NCI-H69 (cell line): ENCODE measurements around the gene METAP1D.

Experiments
- DNase-seq: peaks from one replicate; lab custom pipeline; 2025; lab: John Stamatoyannopoulos, UW

The METAP1D gene

DNA sequence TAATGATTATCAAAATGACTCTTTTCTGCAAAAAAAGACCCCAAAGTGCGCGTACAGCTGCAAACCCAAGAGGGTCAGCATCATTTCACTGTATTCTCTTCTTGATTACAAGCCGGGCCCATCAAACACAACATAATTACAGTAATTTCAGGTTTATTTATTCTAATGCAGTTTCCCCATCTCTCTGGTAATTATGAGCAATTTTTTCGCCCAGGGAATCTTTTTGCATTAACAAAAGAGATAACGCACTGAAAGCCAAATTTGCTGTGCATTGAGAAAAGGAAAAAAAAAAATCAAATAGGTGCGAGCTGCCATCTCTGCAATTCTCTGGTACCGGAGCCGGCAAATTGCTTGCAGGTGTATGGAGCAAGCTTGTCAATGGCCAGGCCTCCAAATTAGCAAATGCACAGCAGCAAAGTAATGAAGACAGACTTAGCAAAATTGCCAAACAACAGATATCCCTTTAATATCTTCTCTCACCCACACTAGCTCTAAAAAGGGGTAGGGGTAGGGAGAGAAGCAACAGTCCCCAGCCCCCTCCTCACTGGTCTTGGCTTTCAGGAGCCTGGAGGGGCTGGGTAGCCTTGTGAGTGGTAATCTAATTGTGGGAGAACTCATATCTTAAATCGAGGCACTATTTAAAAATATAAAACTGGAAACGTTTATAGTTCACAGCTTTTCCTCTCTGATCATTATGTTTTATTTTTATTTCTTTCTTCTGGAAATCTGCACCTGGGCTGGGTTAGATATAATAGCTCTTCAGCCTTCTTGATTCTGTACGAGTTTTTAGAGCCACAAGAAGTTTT, 92.2 kb downstream of the METAP1D start:
- peak; percentile 89 for DNase-seq

- DNase-seq, result peak; percentile 37
These were observed 93.1 kb downstream of the METAP1D start for GRCh38 chr2:172092716-172093415.

- DNase-seq, result peak; percentile 29
These were observed 93.9 kb downstream of the METAP1D start for GRCh38 chr2:172093416-172094293.

- DNase-seq, result peak; percentile 59
These were observed 94.8 kb downstream of the METAP1D start for GRCh38 chr2:172094294-172095145.

DNA sequence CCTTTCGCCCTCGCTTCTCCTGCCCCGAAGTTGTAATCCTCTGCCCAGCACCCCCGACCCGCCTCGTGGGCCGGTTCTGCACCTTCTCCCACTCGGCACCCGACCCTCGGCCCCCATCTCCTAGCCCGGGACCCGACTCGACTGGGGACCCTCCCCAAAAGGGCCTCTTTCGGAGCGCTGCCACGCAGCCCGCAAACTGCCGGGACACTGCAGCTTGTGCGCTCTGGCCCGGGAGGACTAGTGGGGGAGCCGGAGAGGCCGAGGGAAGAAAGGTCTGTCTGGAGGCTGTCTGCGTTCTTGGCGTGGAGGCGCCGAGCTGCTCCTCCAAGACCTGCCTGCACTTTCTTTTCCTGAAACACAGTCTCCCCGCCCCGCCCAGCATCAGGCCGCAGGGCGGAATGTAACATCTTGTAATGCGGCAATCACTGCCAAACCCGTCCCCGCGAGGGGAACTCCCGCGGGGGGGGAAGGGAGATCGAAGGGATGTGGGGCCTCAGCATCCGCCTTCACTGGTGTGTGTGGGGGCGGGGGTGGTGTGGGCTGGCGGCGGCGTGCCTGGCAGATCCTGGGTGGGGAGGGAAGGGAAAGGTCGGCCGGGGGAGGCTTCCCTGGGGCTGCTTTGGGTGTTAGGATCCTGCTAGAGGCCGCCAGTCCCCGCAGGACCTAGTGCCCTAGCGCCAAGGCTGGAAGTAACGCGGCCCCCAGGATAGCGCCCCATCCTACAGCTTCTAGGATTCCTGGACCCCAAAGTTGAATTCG, 95.6 kb downstream of the METAP1D start:
- peak; percentile 67 for DNase-seq

GRCh38 chr2:172095905-172096625, 96.3 kb downstream of the METAP1D start:
- peak; percentile 50 for DNase-seq

DNA sequence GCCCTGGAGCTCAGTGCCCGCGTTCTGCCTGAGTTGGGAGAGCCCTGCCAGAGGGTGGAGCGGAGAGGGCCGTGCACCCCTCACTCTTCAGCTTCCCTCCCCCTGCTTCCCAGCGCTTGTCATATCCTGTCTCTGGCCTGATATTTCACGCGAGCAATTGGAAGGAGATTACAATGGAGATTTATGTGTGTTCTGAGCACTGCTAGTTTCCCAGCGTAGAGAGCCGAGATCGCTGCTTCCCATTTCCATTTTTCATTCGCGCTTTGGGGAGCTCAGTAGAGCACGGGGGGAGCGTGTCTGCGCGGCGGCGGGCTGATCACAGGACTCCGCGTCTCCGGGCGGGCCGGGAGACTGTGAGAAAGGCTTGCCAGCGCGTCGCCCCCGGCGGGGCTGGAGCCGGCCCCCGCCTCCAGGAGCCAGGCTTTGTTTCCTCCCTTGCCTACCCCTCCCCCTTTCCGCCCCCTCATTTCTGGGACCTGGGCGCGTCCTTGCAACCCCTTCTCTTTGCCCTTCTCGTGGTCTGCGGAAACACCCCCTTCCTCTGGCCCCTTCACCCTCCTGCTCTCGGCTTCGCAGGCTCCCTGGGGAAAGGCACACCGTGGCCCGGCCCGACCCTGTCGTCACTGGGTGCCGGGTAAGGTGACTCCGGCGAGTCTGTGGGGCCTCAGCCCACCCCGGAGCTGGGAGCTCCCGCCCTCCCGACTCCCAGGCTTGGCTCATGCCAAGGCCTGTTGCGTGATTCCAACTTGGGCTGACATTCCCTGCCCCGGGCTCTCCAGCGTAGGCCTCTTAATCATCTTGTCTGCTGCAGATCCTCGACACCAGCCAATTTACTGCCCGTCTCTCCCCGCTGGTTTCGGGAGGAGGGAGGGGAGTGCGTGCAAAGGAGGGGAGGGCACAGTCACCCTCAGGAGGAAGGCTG, 97.1 kb downstream of the METAP1D start:
- peak; percentile 65 for DNase-seq

GRCh38 chr2:172097557-172098131, 97.9 kb downstream of the METAP1D start:
- peak; percentile 40 for DNase-seq

- no peak for DNase-seq
These were observed 98.5 kb downstream of the METAP1D start for GRCh38 chr2:172098287-172098649.

- DNase-seq, result peak; percentile 61
These were observed 99.1 kb downstream of the METAP1D start for GRCh38 chr2:172098650-172099471.

DNA sequence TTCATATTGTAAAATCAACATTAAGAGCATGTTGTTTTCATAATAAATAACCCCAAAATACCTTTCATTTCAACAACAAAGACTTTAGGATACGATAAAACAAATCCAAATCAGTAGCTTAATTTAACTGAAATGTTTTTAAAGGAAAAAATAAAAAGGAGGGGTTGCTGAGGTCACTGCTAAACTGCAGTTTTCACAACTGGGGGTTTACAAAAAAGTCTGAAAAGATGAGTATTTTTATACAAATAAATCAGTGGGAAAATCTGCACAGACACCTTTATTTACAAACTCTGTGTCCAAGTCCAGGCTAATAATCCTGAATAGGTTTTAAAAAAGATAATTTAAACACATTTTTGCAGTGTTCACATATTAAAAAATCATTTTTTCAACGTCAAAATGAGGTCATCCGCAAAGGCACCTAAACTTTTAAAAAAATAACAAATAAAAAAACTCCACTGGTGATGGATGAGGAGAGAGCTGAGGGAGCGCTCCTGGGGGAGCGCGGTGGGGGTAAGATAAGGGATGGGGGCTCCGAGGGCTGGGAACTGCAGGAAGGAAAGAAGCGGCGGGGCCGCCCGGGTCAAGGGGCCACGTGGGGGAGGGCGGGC, 99.8 kb downstream of the METAP1D start:
- no peak for DNase-seq

GRCh38 chr2:172100080-172100934, 100.6 kb downstream of the METAP1D start:
- peak; percentile 50 for DNase-seq

DNA sequence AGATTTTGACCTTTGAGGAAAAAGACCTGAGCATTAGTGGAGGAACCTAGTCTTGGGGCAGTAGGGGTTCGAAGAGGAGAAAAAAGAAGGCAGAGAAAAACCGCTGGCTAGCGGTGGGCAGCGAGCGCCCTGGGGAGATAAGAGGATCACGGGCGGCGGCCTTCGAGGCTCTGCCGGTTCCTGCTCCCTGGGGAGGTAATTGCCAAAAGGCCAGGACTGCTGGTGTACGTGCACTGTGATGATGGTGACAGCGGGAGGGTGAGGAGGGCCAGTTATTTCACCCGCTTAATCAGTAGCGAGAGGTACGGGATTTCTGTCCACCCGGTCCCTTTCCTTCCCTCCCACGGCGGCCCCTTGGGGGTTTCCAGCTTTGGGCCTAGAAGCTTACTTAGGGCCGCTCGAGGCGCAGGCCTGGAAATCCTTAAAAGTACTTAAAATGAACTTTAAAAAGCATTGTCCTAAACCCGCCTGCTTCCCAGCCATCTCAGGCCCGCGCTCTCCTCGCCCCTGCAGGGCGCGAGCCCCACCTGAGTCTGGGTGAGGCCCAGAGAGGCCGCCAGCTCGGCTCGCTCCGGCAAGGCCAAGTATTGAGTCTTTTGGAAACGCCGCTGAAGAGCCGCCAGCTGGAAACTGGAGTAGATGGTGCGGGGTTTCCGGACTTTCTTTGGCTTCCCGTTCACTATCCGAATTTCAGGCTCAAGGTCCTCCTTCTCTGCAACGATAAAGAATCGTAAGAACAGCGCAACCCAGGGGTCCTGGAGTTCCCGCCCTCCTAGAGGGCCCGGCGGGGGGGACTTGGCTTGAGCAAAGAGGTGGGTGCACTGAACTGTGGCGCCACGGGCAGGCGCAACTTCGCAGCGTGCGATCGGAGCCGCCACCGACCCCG, 101.4 kb downstream of the METAP1D start:
- DNase-seq, result peak; percentile 76

- peak; percentile 76 for DNase-seq
These were observed 102.2 kb downstream of the METAP1D start for GRCh38 chr2:172101821-172102390.
